Endothelial cell of umbilical vein (primary cell): ENCODE measurements around the gene ANKLE2. TPM values are rescaled to one million over a fixed set of nuclear protein-coding genes. Genes with fewer than 3 reads are reported as not detected.

Source experiments
- BruUV-seq: library from RNA; stranded (reverse); fragments of 400-500 nt; replicated peaks from 2 replicates; lab custom pipeline; 2021; lab: Mats Ljungman, UMichigan
- CTCF ChIA-PET: fragments of 300-600, 350-600 bp; sonication (Branson Sonifier 250); formaldehyde crosslinking; loops from one replicate; lab custom pipeline; 2021; ENCODE audit warnings: antibody characterized with exemption, inconsistent platforms; lab: Charles Lee
- POLR2A ChIA-PET: fragments of 300-600, 350-600 bp; sonication (Branson Sonifier 250); formaldehyde crosslinking; loops from one replicate; lab custom pipeline; 2021; ENCODE audit warnings: antibody characterized with exemption, inconsistent platforms; lab: Charles Lee
- DNase-seq: peaks from one replicate; pipeline ENCODE4 v3.0.0-alpha.2; 2011; ENCODE audit warnings: low read depth, low spot score
- FAIRE-seq: peaks from 2 replicates; lab custom pipeline; 2011; peaks lifted over from hg19 to GRCh38; lab: Jason Lieb, UNC
- H2AFZ ChIP-seq: 2 replicates; pipeline ENCODE4 v1.6.0; 2012; ENCODE audit warnings: low read depth, low read length, control low read depth, inconsistent platforms
- H3K27ac ChIP-seq: 2 replicates; pipeline ENCODE4 v1.5.1; 2011; ENCODE audit warnings: low read depth, mild to moderate bottlenecking, control low read depth, low read length, moderate library complexity; ENCODE audit not compliant: insufficient read depth
- H3K27me3 ChIP-seq, 2 experiments: 2 replicates each; pipeline versions ENCODE4 v1.6.0 to v1.6.1; 2011; ENCODE audit warnings: low read length in 2 of 2, mixed read lengths in 1 of 2; ENCODE audit not compliant: control insufficient read depth in 2 of 2, insufficient read depth in 2 of 2
- H3K36me3 ChIP-seq, 2 experiments: 2 replicates in 1 of 2; 3 replicates in 1 of 2; pipeline ENCODE4 v1.5.1; 2011; ENCODE audit warnings: low read length in 2 of 2, mild to moderate bottlenecking in 1 of 2, moderate library complexity in 1 of 2; ENCODE audit not compliant: control insufficient read depth in 2 of 2, insufficient read depth in 2 of 2; ENCODE audit errors: extremely low read depth in 1 of 2
- H3K4me1 ChIP-seq: 3 replicates; pipeline ENCODE4 v1.5.1; 2011; ENCODE audit warnings: mild to moderate bottlenecking, low read length; ENCODE audit not compliant: control insufficient read depth, insufficient read depth; ENCODE audit errors: extremely low read depth
- H3K4me2 ChIP-seq: 2 replicates; pipeline ENCODE4 v1.6.1; 2011; ENCODE audit warnings: low read length, control low read depth, mixed read lengths; ENCODE audit not compliant: insufficient read depth
- H3K4me3 ChIP-seq, 3 experiments: fragments of 200-600 bp in 1 of 3; sonication (generic), shearing (Covaris generic) in 1 of 3; replicated peaks in 1 of 3; 2 replicates each; pipeline ENCODE4 v1.5.1; 2011 to 2016; ENCODE audit warnings: control low read depth in 3 of 3, low read length in 3 of 3, mild to moderate bottlenecking in 2 of 3, inconsistent platforms in 1 of 3, low read depth in 1 of 3, moderate library complexity in 1 of 3; ENCODE audit not compliant: insufficient read depth in 1 of 3
- H3K79me2 ChIP-seq: 2 replicates; pipeline ENCODE4 v1.6.0; 2012; ENCODE audit warnings: low read length, inconsistent platforms; ENCODE audit not compliant: control insufficient read depth, insufficient read depth
- H3K9ac ChIP-seq: replicated peaks from 2 replicates; pipeline ENCODE3; 2011; ENCODE audit warnings: low read length, control low read depth; ENCODE audit not compliant: insufficient read depth; ENCODE audit errors: extremely low read depth
- H3K9me1 ChIP-seq: replicated peaks from 3 replicates; pipeline ENCODE4 v1.6.0; 2011; ENCODE audit warnings: mild to moderate bottlenecking, low read length; ENCODE audit not compliant: control insufficient read depth, insufficient read depth; ENCODE audit errors: extremely low read depth
- H3K9me3 ChIP-seq: replicated peaks from 2 replicates; pipeline ENCODE4 v1.5.1; 2012; ENCODE audit warnings: low read length, inconsistent platforms; ENCODE audit not compliant: control insufficient read depth, insufficient read depth
- H4K20me1 ChIP-seq: replicated peaks from 2 replicates; pipeline ENCODE3; 2011; ENCODE audit warnings: mild to moderate bottlenecking, low read length; ENCODE audit not compliant: control insufficient read depth, insufficient read depth; ENCODE audit errors: extremely low read depth
- CTCF ChIP-seq, 2 donors: IDR thresholded peaks; 1 replicate in 1 of 2; 2 replicates in 1 of 2; pipeline ENCODE4 v1.5.1; 2011; ENCODE audit warnings: low read length in 2 of 2, mild to moderate bottlenecking in 2 of 2, moderate library complexity in 2 of 2, control low read depth in 1 of 2, inconsistent platforms in 1 of 2, low read depth in 1 of 2; ENCODE audit not compliant: insufficient read depth in 1 of 2; ENCODE audit errors: extremely low read depth in 1 of 2
- EZH2 ChIP-seq: IDR thresholded peaks from 2 replicates; pipeline ENCODE4 v1.6.1; 2012; ENCODE audit warnings: borderline replicate concordance, low read depth, mild to moderate bottlenecking, moderate library complexity, low read length, inconsistent platforms; ENCODE audit not compliant: severe bottlenecking
- FOS ChIP-seq: IDR thresholded peaks from 2 replicates; pipeline ENCODE4 v1.6.1; 2011; ENCODE audit warnings: mild to moderate bottlenecking, low read length, moderate library complexity, borderline replicate concordance; ENCODE audit not compliant: insufficient read depth
- GATA2 ChIP-seq: IDR thresholded peaks from 2 replicates; pipeline ENCODE4 v1.7.0; 2011; ENCODE audit warnings: low read depth, mild to moderate bottlenecking, moderate library complexity, mixed read lengths, low read length; ENCODE audit not compliant: insufficient read length, insufficient read depth
- JUN ChIP-seq: IDR thresholded peaks from 2 replicates; pipeline ENCODE4 v1.6.1; 2011; ENCODE audit warnings: borderline replicate concordance, low read depth; ENCODE audit not compliant: insufficient read length, insufficient read depth
- MYC ChIP-seq: IDR thresholded peaks from one replicate; pipeline ENCODE4 v1.6.1; 2011; ENCODE audit warnings: mild to moderate bottlenecking, low read depth, low read length
- POLR2A ChIP-seq: IDR thresholded peaks from 2 replicates; pipeline ENCODE4 v1.6.1; 2012; ENCODE audit warnings: low read depth, mild to moderate bottlenecking, control low read depth, low read length
- POLR2AphosphoS5 ChIP-seq: IDR thresholded peaks from 2 replicates; pipeline ENCODE4 v1.6.1; 2012; ENCODE audit warnings: low read depth, mild to moderate bottlenecking, control low read depth, low read length, moderate library complexity; ENCODE audit not compliant: insufficient read depth
- dilution Hi-C: fragments of 300-500 bp; cut with MboI; formaldehyde crosslinking; loops from one replicate; pipeline ENCODE4 v1.15.0; 2019; ENCODE audit warnings: low sequenced_read_pairs; ENCODE audit not compliant: extremely low pct_ligation_motif_present
- intact Hi-C: fragments of 100-400 bp; cut with micrococcal nuclease; formaldehyde crosslinking; loops from one replicate; pipeline ENCODE4 v1.10.0; 2022
- polyA plus RNA-seq, 4 experiments: library from polyadenylated mRNA; depleted of rRNA in 3 of 4; stranded (reverse) in 3 of 4; unstranded in 1 of 4; fragments of >200 nt; gene quantifications; 2 replicates each; pipeline versions ENCODE4 v1.2.1 to v1.2.3, GENCODE V29; 2011 to 2012; ENCODE audit warnings: missing spikeins in 1 of 4
- total RNA-seq: library from RNA; stranded (reverse); gene quantifications from 2 replicates; pipeline ENCODE4 v1.2.3, GENCODE V29; 2021
- TF ChIP-seq, protein P1 (sequence below): IDR thresholded peaks from 2 replicates; pipeline ENCODE4 v1.6.1; 2011; ENCODE audit not compliant: insufficient read depth, insufficient read length

ANKLE2 gene
- total and polyA plus RNA-seq, 2 donors (not counting 3 experiments of a cell fraction or from before 2014, with no cell fraction given) = 75.8 to 112 TPM

DNA sequence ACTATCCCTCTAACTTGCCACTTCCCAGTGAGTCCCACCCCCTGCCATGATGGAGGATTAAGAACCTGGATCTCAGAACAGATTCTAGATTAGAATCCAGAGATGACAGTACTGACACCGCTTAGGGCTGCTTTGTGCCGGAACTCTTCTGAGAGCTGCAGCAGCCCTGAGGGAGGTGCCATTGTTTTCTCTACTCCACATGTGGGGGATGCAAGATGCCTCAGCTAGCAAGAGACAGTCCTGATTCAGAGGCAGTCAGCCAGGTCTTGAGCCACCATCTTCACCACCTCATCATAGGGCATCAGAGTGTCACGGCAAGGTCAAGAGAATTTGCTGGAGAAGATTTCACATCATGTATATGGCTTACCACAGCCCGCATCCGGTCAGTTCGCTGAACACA, 54.4 kb downstream of the ANKLE2 start:
- ChIA-PET CTCF (no interaction called here), POLR2A (no interaction called here)
- peaks cover 5% of the 10 kb centered on the region for H3K4me1 ChIP-seq
- H3K9me3 ChIP-seq = no peaks in the 10 kb centered on the region
- H3K4me3 ChIP-seq = no peak overlapping the region
- no peak overlapping the region for H3K27ac ChIP-seq
- no peaks in the 10 kb centered on the region for H3K9me1 ChIP-seq
- no peak overlapping the region for H3K4me2 ChIP-seq
- TF ChIP-seq POLR2AphosphoS5 (no peak), POLR2A (no peak), EZH2 (no peak), CTCF (IDR thresholded peaks at IDR 0.05; ENCODE audit: extremely low read depth in 1 of 2, insufficient read depth in 1 of 2, low read depth in 1 of 2, low read length in 2 of 2) (no peak), MYC (no peak), JUN (no peak), FOS (no peak), GATA2 (no peak)
- TF ChIP-seq, protein P1, sequence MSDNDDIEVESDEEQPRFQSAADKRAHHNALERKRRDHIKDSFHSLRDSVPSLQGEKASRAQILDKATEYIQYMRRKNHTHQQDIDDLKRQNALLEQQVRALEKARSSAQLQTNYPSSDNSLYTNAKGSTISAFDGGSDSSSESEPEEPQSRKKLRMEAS = no peak
- H3K36me3 ChIP-seq = peaks cover 0 to 8% of the 10 kb centered on the region in 2 experiments
- BruUV-seq = no TSS peak
- dilution Hi-C loops = no loop called here
- DNase-seq (no peak), FAIRE-seq (no peak)
- intact Hi-C loops = no loop called here
- peaks cover 15% of the 10 kb centered on the region for H3K79me2 ChIP-seq
- no peaks in the 10 kb centered on the region for H4K20me1 ChIP-seq
- H2AFZ ChIP-seq = no peak overlapping the region
- no peak overlapping the region for H3K9ac ChIP-seq
- H3K27me3 ChIP-seq = no peaks in the 10 kb centered on the region
